GM21737 (cell line): ENCODE results near the gene USP32.

Experiments used
- ATAC-seq: cut with Tn5 transposase; IDR thresholded peaks from one replicate; pipeline ENCODE4 v1.9.1; 2021; ENCODE audit warnings: mild to moderate bottlenecking, moderate library complexity; ENCODE audit not compliant: unreplicated experiment

The USP32 gene

GRCh38 chr17:60303406-60304099, 88.4 kb downstream of the USP32 start:
- ATAC-seq: no peak

- ATAC-seq: no peak
Observed at GRCh38 chr17:60301649-60302048, 90.3 kb downstream of the USP32 start.

- ATAC-seq: no peak
Observed at GRCh38 chr17:60300949-60301348, 91.0 kb downstream of the USP32 start.

- no peak for ATAC-seq
Observed at GRCh38 chr17:60300011-60300410, 91.9 kb downstream of the USP32 start.

GRCh38 chr17:60297760-60298401, 94.1 kb downstream of the USP32 start:
- no peak for ATAC-seq

GRCh38 chr17:60296177-60296576, 95.8 kb downstream of the USP32 start:
- ATAC-seq: no peak

GRCh38 chr17:60293580-60294335, 98.2 kb downstream of the USP32 start:
- ATAC-seq: no peak

GRCh38 chr17:60292697-60293096, 99.2 kb downstream of the USP32 start:
- ATAC-seq: no peak

GRCh38 chr17:60284709-60285108, 107.2 kb downstream of the USP32 start:
- ATAC-seq: no peak

GRCh38 chr17:60283816-60284215, 108.1 kb downstream of the USP32 start:
- ATAC-seq: no peak

GRCh38 chr17:60280673-60281072, 111.3 kb downstream of the USP32 start:
- ATAC-seq: no peak

GRCh38 chr17:60278237-60278636, 113.7 kb downstream of the USP32 start:
- no peak for ATAC-seq

- ATAC-seq: no peak
Observed at GRCh38 chr17:60277258-60277657, 114.7 kb downstream of the USP32 start.

GRCh38 chr17:60269417-60269816, 122.5 kb downstream of the USP32 start:
- no peak for ATAC-seq

- no peak for ATAC-seq
Observed at GRCh38 chr17:60260540-60260939, 131.4 kb downstream of the USP32 start.

GRCh38 chr17:60258313-60258712, 133.6 kb downstream of the USP32 start:
- ATAC-seq: no peak

- no peak for ATAC-seq
Observed at GRCh38 chr17:60256174-60256573, 135.8 kb downstream of the USP32 start.

GRCh38 chr17:60253048-60253447, 138.9 kb downstream of the USP32 start:
- no peak for ATAC-seq

- no peak for ATAC-seq
Observed at GRCh38 chr17:60252459-60252858, 139.5 kb downstream of the USP32 start.

GRCh38 chr17:60249290-60249826, 142.6 kb downstream of the USP32 start:
- no peak for ATAC-seq

GRCh38 chr17:60248618-60249289, 143.2 kb downstream of the USP32 start:
- no peak for ATAC-seq
